A549 (cell line): Measurements from ENCODE around the gene BRCA2. TPM values are rescaled to one million over a fixed set of nuclear protein-coding genes. Genes with fewer than 3 reads are reported as not detected.
A peak's percentile ranks its signal among the peaks of the same experiment; 100 is the strongest.

Experiments used
- ATAC-seq, 2 experiments: fragments of 200-7000 bp in 1 of 2; fragments of >200 bp in 1 of 2; cut with Nextera tagmentation in 1 of 2; cut with Tn5 transposase in 1 of 2; 3 replicates each; pipeline versions ENCODE4 v1.8.0 to v1.9.1; 2018 to 2020; ENCODE audit warnings: mild to moderate bottlenecking in 1 of 2, moderate library complexity in 1 of 2
- CTCF ChIA-PET: fragments of 300-600 bp; sonication (Branson Sonifier 250); formaldehyde crosslinking; extraction: SDS; loops from one replicate; lab custom pipeline; 2021; ENCODE audit warnings: antibody characterized with exemption, inconsistent platforms; lab: Yijun Ruan, JAX
- POLR2A ChIA-PET: fragments of 350-600 bp; formaldehyde crosslinking; extraction: SDS; loops from one replicate; lab custom pipeline; 2021; ENCODE audit warnings: antibody characterized with exemption, inconsistent platforms; lab: Yijun Ruan, JAX
- DNase-seq, 2 experiments: peaks; one replicate each; pipeline versions ENCODE4 v3.0.0 to v3.0.0-alpha.2; 2011 to 2016; ENCODE audit warnings: low read depth in 1 of 2, low spot score in 1 of 2
- FAIRE-seq: peaks from 2 replicates; lab custom pipeline; 2011; peaks lifted over from hg19 to GRCh38; lab: Jason Lieb, UNC
- H3K27ac ChIP-seq, 2 experiments: fragments of >200 bp; sonication (Bioruptor Twin); formaldehyde crosslinking; 3 replicates each; pipeline ENCODE4 v1.5.1; 2016 to 2017
- H3K4me1 ChIP-seq: fragments of >200 bp; sonication (Bioruptor Twin); formaldehyde crosslinking; 3 replicates; pipeline ENCODE4 v1.6.1; 2016
- H3K4me2 ChIP-seq: fragments of >200 bp; sonication (Bioruptor Twin); formaldehyde crosslinking; 3 replicates; pipeline ENCODE4 v1.6.1; 2016
- H3K4me3 ChIP-seq: fragments of >200 bp; sonication (Bioruptor Twin); formaldehyde crosslinking; 3 replicates; pipeline ENCODE4 v1.5.1; 2016
- H3K9me3 ChIP-seq: fragments of >200 bp; sonication (Bioruptor Twin); formaldehyde crosslinking; 3 replicates; pipeline ENCODE4 v1.6.1; 2016
- ATOH8 ChIP-seq: fragments of 250-450 bp; sonication (Bioruptor Pico); IDR thresholded peaks from 2 replicates; pipeline ENCODE4 v1.5.0; 2020; ENCODE audit warnings: low read depth, mild to moderate bottlenecking, moderate library complexity
- BCL3 ChIP-seq: fragments of >200 bp; sonication (Bioruptor Twin); formaldehyde crosslinking; IDR thresholded peaks from 3 replicates; pipeline ENCODE4 v1.6.1; 2016
- CEBPB ChIP-seq, 2 experiments: fragments of >200 bp in 1 of 2; sonication (Bioruptor Twin) in 1 of 2; formaldehyde crosslinking in 1 of 2; IDR thresholded peaks; 2 replicates each; pipeline ENCODE4 v1.6.1; 2012 to 2016
- E2F6 ChIP-seq: IDR thresholded peaks from 2 replicates; pipeline ENCODE4 v1.6.1; 2012; ENCODE audit warnings: low read depth, borderline replicate concordance
- EHF ChIP-seq: fragments of 250-450 bp; sonication (Bioruptor Pico); IDR thresholded peaks from 2 replicates; pipeline ENCODE4 v1.5.0; 2020; ENCODE audit warnings: mild to moderate bottlenecking
- FOXS1 ChIP-seq: fragments of 250-450 bp; sonication (Bioruptor Pico); IDR thresholded peaks from 2 replicates; pipeline ENCODE4 v1.5.0; 2020; ENCODE audit warnings: mild to moderate bottlenecking, moderate library complexity
- HMGXB4 ChIP-seq: fragments of 250-450 bp; sonication (Bioruptor Pico); IDR thresholded peaks from 2 replicates; pipeline ENCODE4 v1.5.0; 2021; ENCODE audit warnings: mild to moderate bottlenecking, moderate library complexity, borderline replicate concordance
- HOXB5 ChIP-seq: fragments of 250-450 bp; sonication (Bioruptor Pico); IDR thresholded peaks from 2 replicates; pipeline ENCODE4 v1.5.0; 2020; ENCODE audit warnings: mild to moderate bottlenecking, moderate library complexity
- JUN ChIP-seq, 2 experiments: fragments of >200 bp; sonication (Bioruptor Twin); formaldehyde crosslinking; IDR thresholded peaks; 2 replicates in 1 of 2; 3 replicates in 1 of 2; pipeline ENCODE4 v1.6.1; 2016 to 2017
- KDM5A ChIP-seq: fragments of 200-600 bp; sonication (generic); IDR thresholded peaks from 2 replicates; pipeline ENCODE4 v1.6.1; 2016; ENCODE audit warnings: antibody characterized with exemption, mild to moderate bottlenecking
- NFE2L2 ChIP-seq: fragments of 150-350 bp; conservative IDR thresholded peaks from 2 replicates; pipeline ENCODE4 v1.6.1; 2014; ENCODE audit warnings: low read length
- PBX3 ChIP-seq: IDR thresholded peaks from 2 replicates; pipeline ENCODE4 v1.6.1; 2012
- POLR2AphosphoS2 ChIP-seq: conservative IDR thresholded peaks from 2 replicates; pipeline ENCODE4 v1.6.1; 2012; ENCODE audit warnings: low read length, improper control_type of control experiment, inconsistent platforms
- RNF2 ChIP-seq: fragments of 200-600 bp; sonication (generic); IDR thresholded peaks from 2 replicates; pipeline ENCODE4 v1.6.1; 2016; ENCODE audit warnings: low read depth, mild to moderate bottlenecking, antibody characterized with exemption, moderate library complexity, borderline replicate concordance
- ZFP36 ChIP-seq: fragments of 450-650 bp; IDR thresholded peaks from 2 replicates; pipeline ENCODE4 v1.6.1; 2014; ENCODE audit warnings: borderline replicate concordance; ENCODE audit not compliant: partially characterized antibody
- ZNF302 ChIP-seq: fragments of 250-450 bp; sonication (Bioruptor Pico); IDR thresholded peaks from 2 replicates; pipeline ENCODE4 v1.9.0; 2021; ENCODE audit warnings: inconsistent platforms, mild to moderate bottlenecking, moderate library complexity
- ZSCAN20 ChIP-seq: fragments of 250-450 bp; sonication (Bioruptor Pico); IDR thresholded peaks from 2 replicates; pipeline ENCODE4 v1.8.0; 2022; ENCODE audit warnings: mild to moderate bottlenecking, moderate library complexity
- WGBS: methylation state at CpG from one replicate; pipeline ENCODE4 v1.1.6; 2017; ENCODE audit errors: missing lambda C conversion rate; 5-methylcytosine and 5-hydroxymethylcytosine counted together
- polyA plus RNA-seq, 4 experiments: library from polyadenylated mRNA; depleted of rRNA in 3 of 4; stranded (reverse); fragments of >200 nt; fragmentation: RNase III in 1 of 4; extraction: RNeasy Plus Mini Kit Qiagen cat#74134 plus additional on column Dnase treatment in 1 of 4; gene quantifications; 2 replicates in 3 of 4; 3 replicates in 1 of 4; pipeline ENCODE4 v1.2.3, GENCODE V29; 2011 to 2017

Gene BRCA2
- polyA plus RNA-seq, 2 of the 4 experiments (the other 2 are of a cell fraction): 2.6 to 4.6 TPM

- TF ChIP-seq E2F6 (no peak), ZFP36 (no peak), HMGXB4 (CRISPR knock-in tag) (no peak), RNF2 (0 out of 2 replicates have a peak, but pooled peaks have one; percentile 82), EHF (CRISPR knock-in tag) (no peak)
- no peak for ATAC-seq
- CTCF ChIA-PET: interaction anchor here (1.3 kb wide), 1 partner anchor 389 kb away, joined by 4 read pairs; no protein-coding TSS in a partner anchor
- FAIRE-seq: no peak
- no peak overlapping the region for H3K27ac ChIP-seq
- WGBS: 38% methylated on average over 6 of the region's 6 CpGs
- POLR2A ChIA-PET: no interaction called here
- no peak overlapping the region for H3K4me3 ChIP-seq
- no peaks in the 10 kb centered on the region for H3K4me1 ChIP-seq
- no peak for DNase-seq
- H3K9me3 ChIP-seq: no peaks in the 10 kb centered on the region
- H3K4me2 ChIP-seq: no peak overlapping the region
These were observed 16.6 kb upstream of the BRCA2 start for GRCh38 chr13:32298695-32299094.

- no peak overlapping the region for H3K4me2 ChIP-seq
- POLR2A ChIA-PET: no interaction called here
- TF ChIP-seq POLR2AphosphoS2: no peak
- TF ChIP-seq CEBPB (IDR thresholded peaks at IDR 0.05): no peak
- no peak for TF ChIP-seq HOXB5 (CRISPR knock-in tag)
- TF ChIP-seq PBX3: no peak
- TF ChIP-seq EHF (CRISPR knock-in tag): no peak
- TF ChIP-seq BCL3: no peak
- no peak for TF ChIP-seq ATOH8 (CRISPR knock-in tag)
- TF ChIP-seq NFE2L2: no peak
- TF ChIP-seq JUN (IDR thresholded peaks at IDR 0.05): no peak
- no peak for TF ChIP-seq FOXS1 (CRISPR knock-in tag)
- TF ChIP-seq ZSCAN20: no peak
- TF ChIP-seq HMGXB4 (CRISPR knock-in tag): no peak
- no peak for TF ChIP-seq ZNF302
- TF ChIP-seq KDM5A: no peak
- ATAC-seq (no peak), DNase-seq (no peak), FAIRE-seq (no peak)
- WGBS: 0% methylated on average over 4 of the region's 4 CpGs
- no peaks in the 10 kb centered on the region for H3K9me3 ChIP-seq
- no peak overlapping the region for H3K4me3 ChIP-seq
- no peaks in the 10 kb centered on the region for H3K4me1 ChIP-seq
- CTCF ChIA-PET: no interaction called here
- no peak overlapping the region for H3K27ac ChIP-seq
These were observed 15.4 kb upstream of the BRCA2 start for GRCh38 chr13:32299893-32300292.
